ENCODE data around the gene ZNF462. TPM values are rescaled to one million over a fixed set of nuclear protein-coding genes. Genes with fewer than 3 reads are reported as not detected.

Gene ZNF462
- total RNA-seq, 1 donor from 2014 or later: 0.37 TPM

GRCh38 chr9:107016383-107016782, 153.4 kb downstream of the ZNF462 start:
- intact Hi-C loops (cut with micrococcal nuclease): no loop called here
- Mint-ChIP-seq H3K4me3 (no peak overlapping the region), H3K27ac (no peak overlapping the region)

DNA sequence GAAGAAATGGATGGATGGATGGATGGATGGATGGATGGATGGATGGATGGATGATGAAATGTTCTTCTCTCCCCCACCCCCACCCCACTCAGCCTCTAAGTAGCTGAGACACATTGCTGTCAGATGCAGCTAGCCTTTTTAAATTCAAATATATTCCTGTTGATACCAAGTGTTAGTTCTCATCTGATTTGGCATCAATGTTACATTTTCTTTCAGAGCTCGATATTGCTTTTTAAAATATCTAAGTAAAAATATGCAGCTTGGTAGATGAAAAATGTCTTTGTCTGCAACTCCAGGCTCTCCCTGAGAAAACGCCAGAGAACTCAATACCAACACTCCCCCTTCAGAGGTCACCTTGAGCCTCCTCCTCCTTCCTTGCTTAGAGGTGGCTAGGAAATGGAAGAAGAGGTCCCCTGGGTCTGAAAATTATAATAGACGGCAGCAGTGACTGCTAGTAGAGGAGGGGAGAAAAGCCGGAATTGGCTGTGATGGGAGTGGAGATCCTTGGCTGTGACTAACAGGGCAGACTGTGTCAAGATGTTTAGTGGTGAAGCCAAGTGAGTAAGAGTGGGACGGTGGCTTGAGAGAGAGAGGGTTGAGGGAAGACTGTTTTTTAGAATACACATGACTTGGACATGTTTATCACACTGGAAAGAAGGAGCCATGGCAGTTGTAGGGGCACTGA, 156.0 kb downstream of the ZNF462 start:
- Mint-ChIP-seq H3K27me3 (no peaks in the 10 kb centered on the region), H3K9me3 (no peaks in the 10 kb centered on the region)
- intact Hi-C loops (cut with micrococcal nuclease): no loop called here

More at GRCh38 chr9:107016383-107016782, 153.4 kb downstream of the ZNF462 start:
- DNase-seq: no peak
- H3K27me3 Mint-ChIP-seq: no peaks in the 10 kb centered on the region
- H3K4me1 Mint-ChIP-seq: no peaks in the 10 kb centered on the region
- H3K36me3 Mint-ChIP-seq (ENCODE audit: low read depth): no peaks in the 10 kb centered on the region
- peaks cover 3% of the 10 kb centered on the region for H3K9me3 Mint-ChIP-seq

DNA sequence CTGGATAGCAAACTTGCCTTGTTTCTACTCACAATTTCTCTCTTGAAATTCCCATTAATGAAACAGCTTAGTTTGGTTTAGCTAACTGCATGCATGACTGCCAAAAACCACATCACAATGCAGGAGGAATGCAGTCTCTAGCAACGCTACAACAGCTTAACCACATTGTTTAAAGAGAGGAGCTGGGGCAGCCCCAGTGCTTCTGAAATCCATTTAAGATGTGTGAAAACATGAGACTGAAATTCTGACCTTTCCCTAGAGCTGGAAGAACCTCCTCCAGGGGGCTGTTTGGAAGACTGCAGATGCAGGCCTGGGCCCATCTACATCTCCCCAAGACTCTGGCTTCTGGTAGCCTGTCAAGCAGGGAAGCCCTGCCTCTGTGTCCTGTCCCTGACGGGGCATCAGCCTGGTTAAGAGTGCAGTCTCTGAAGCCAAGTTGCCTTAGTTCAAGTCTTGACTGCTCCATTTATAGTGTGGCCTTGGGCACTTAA, 157.1 kb downstream of the ZNF462 start:
- Mint-ChIP-seq H3K4me1 (peaks cover 8% of the 10 kb centered on the region), H3K9me3 (no peaks in the 10 kb centered on the region), H3K27me3 (no peaks in the 10 kb centered on the region), H3K27ac (no peak overlapping the region), H3K36me3 (ENCODE audit: low read depth) (no peaks in the 10 kb centered on the region), H3K4me3 (no peak overlapping the region)
- DNase-seq: no peak
- intact Hi-C loops (cut with micrococcal nuclease): no loop called here

More for the DNA sequence above, 156.0 kb downstream of the ZNF462 start:
- H3K27ac Mint-ChIP-seq: no peak overlapping the region
- H3K4me3 Mint-ChIP-seq: no peak overlapping the region
- H3K36me3 Mint-ChIP-seq (ENCODE audit: low read depth): no peaks in the 10 kb centered on the region
- no peak for DNase-seq
- H3K4me1 Mint-ChIP-seq: peaks cover 4% of the 10 kb centered on the region

DNA sequence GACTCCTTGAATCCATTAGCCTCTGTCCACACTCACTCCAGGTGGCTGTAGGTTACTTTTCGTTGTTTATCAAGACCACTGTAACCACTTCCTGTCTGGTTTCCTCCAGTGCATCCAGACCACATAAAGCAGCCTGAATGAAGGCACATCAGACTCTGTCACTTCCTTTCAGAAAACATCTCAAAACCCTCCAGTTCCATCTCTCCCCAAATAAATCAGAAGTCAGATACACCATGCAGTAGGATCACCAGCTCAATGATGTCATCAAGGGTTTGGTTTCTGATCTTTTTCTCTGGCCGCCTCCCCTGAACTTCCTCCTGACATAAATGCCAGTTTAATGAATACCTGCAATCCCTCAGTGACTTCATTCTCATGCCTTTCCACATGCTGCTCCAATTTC, 161.2 kb downstream of the ZNF462 start:
- Mint-ChIP-seq H3K9me3 (no peaks in the 10 kb centered on the region), H3K36me3 (ENCODE audit: low read depth) (no peaks in the 10 kb centered on the region), H3K4me3 (no peak overlapping the region), H3K4me1 (peaks cover 8% of the 10 kb centered on the region), H3K27ac (no peak overlapping the region), H3K27me3 (no peaks in the 10 kb centered on the region)
- intact Hi-C loops (cut with micrococcal nuclease): no loop called here
- no peak for DNase-seq

GRCh38 chr9:107025260-107026035, 162.5 kb downstream of the ZNF462 start:
- H3K4me1 Mint-ChIP-seq: peaks cover 8% of the 10 kb centered on the region

GRCh38 chr9:107029146-107029545, 166.2 kb downstream of the ZNF462 start:
- no peak overlapping the region for H3K27ac Mint-ChIP-seq
- intact Hi-C loops (cut with micrococcal nuclease): no loop called here

More at GRCh38 chr9:107025260-107026035, 162.5 kb downstream of the ZNF462 start:
- no peak for DNase-seq
- H3K9me3 Mint-ChIP-seq: no peaks in the 10 kb centered on the region
- intact Hi-C loops (cut with micrococcal nuclease): no loop called here
- no peak overlapping the region for H3K27ac Mint-ChIP-seq
- H3K36me3 Mint-ChIP-seq (ENCODE audit: low read depth): no peaks in the 10 kb centered on the region
- H3K27me3 Mint-ChIP-seq: no peaks in the 10 kb centered on the region
- no peak overlapping the region for H3K4me3 Mint-ChIP-seq

DNA sequence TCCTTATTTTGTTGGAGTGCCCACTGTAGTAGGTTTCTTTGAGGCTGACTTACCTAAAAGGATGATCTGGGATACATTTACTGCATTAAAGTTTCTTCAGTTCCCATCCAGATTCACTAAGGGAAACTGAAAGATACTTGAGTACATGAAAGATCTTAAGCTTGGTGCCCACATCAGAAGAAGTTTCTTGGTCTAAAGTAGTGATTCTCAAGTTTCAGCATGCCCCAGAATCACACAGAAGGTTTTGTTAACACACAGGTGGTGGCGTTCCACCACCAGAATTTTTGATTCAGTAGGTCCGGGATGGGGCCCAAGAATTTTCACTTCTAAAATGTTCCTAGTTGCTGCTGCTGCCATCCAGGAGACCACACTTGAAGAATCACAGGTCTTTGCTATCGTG, 171.0 kb downstream of the ZNF462 start:
- DNase-seq: no peak
- Mint-ChIP-seq H3K9me3 (peaks cover 11% of the 10 kb centered on the region), H3K4me1 (peaks cover 1% of the 10 kb centered on the region), H3K4me3 (no peak overlapping the region), H3K27me3 (no peaks in the 10 kb centered on the region), H3K36me3 (ENCODE audit: low read depth) (no peaks in the 10 kb centered on the region), H3K27ac (no peak overlapping the region)
- intact Hi-C loops (cut with micrococcal nuclease): no loop called here

More at GRCh38 chr9:107029146-107029545, 166.2 kb downstream of the ZNF462 start:
- Mint-ChIP-seq H3K36me3 (ENCODE audit: low read depth) (no peaks in the 10 kb centered on the region), H3K4me3 (no peak overlapping the region), H3K4me1 (peaks cover 3% of the 10 kb centered on the region), H3K27me3 (no peaks in the 10 kb centered on the region), H3K9me3 (peaks cover 7% of the 10 kb centered on the region)
- no peak for DNase-seq

DNA sequence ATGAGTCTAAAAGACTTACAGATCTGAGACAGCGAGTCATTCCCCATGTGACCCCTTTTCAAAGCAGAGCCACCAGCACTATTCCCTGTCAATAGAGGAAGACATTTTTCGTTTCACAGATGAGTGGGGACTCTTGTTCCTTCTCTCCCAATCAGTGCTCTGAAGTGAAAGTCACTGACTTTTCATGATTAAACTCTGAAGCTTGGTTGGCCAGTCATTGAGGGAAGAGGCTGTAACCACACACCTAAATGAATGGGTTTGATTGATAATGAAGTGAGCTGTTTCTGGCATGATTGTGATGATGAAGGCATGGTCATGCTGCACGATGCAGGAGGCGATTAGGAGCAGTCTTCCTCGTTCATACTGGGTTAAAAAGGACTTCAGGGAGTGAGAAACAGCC, 171.9 kb downstream of the ZNF462 start:
- H3K36me3 Mint-ChIP-seq (ENCODE audit: low read depth): no peaks in the 10 kb centered on the region
- no peak overlapping the region for H3K4me3 Mint-ChIP-seq
- H3K27me3 Mint-ChIP-seq: no peaks in the 10 kb centered on the region
- intact Hi-C loops (cut with micrococcal nuclease): no loop called here
- peaks cover 11% of the 10 kb centered on the region for H3K9me3 Mint-ChIP-seq
- H3K4me1 Mint-ChIP-seq: peaks cover 1% of the 10 kb centered on the region
- H3K27ac Mint-ChIP-seq: no peak overlapping the region
- no peak for DNase-seq

DNA sequence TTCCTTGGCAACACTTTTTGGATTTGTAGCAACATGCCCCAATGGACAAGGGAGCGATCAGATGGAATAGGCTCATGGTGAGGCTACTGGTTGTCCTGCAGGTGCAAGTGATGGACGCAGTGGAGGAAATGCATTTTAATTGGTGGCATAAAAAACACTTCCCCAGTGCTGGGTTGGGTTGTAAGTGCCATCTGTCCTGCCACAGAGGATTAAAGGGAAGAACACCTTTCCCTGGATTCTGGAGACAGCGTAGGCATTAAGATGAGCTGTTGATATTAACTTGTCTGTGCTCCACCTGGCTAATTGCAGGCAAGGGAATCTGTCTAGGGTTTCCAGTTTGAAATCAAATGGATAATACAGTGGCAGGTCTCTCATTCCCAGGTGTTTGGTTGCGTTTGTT, 173.4 kb downstream of the ZNF462 start:
- H3K9me3 Mint-ChIP-seq: peaks cover 11% of the 10 kb centered on the region
- intact Hi-C loops (cut with micrococcal nuclease): no loop called here
- no peak for DNase-seq
- no peak overlapping the region for H3K4me3 Mint-ChIP-seq
- H3K27ac Mint-ChIP-seq: no peak overlapping the region
- H3K36me3 Mint-ChIP-seq (ENCODE audit: low read depth): no peaks in the 10 kb centered on the region
- peaks cover 1% of the 10 kb centered on the region for H3K4me1 Mint-ChIP-seq
- no peaks in the 10 kb centered on the region for H3K27me3 Mint-ChIP-seq

DNA sequence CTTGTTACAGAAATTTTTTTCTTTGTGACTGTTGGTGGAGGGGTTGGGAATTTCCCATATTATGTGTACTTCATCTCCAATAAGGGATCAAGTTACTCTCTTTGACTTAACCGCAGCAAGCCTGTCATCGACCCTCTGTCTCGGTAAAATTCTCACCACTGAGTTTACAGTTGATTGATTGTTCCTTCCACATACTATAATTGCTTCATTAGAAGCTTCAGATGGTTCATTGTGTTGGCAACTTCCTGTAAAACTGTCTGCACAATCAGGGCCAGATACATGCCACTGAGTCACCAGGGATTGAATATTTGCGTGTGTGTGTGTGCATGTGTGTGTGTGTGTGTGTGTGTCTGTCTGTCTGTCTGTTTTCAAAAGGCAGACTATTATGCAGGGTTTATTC, 176.6 kb downstream of the ZNF462 start:
- DNase-seq: no peak
- Mint-ChIP-seq H3K36me3 (ENCODE audit: low read depth) (no peaks in the 10 kb centered on the region), H3K9me3 (peaks cover 4% of the 10 kb centered on the region), H3K4me1 (no peaks in the 10 kb centered on the region), H3K4me3 (no peak overlapping the region), H3K27me3 (no peaks in the 10 kb centered on the region), H3K27ac (no peak overlapping the region)
- intact Hi-C loops (cut with micrococcal nuclease): no loop called here

- intact Hi-C loops (cut with micrococcal nuclease): no loop called here
- DNase-seq: no peak
- H3K4me3 Mint-ChIP-seq: no peak overlapping the region
- H3K4me1 Mint-ChIP-seq: no peaks in the 10 kb centered on the region
- no peak overlapping the region for H3K27ac Mint-ChIP-seq
- H3K36me3 Mint-ChIP-seq (ENCODE audit: low read depth): no peaks in the 10 kb centered on the region
- H3K9me3 Mint-ChIP-seq: no peaks in the 10 kb centered on the region
- H3K27me3 Mint-ChIP-seq: no peaks in the 10 kb centered on the region
Measured at GRCh38 chr9:107042606-107043005, 179.6 kb downstream of the ZNF462 start.

DNA sequence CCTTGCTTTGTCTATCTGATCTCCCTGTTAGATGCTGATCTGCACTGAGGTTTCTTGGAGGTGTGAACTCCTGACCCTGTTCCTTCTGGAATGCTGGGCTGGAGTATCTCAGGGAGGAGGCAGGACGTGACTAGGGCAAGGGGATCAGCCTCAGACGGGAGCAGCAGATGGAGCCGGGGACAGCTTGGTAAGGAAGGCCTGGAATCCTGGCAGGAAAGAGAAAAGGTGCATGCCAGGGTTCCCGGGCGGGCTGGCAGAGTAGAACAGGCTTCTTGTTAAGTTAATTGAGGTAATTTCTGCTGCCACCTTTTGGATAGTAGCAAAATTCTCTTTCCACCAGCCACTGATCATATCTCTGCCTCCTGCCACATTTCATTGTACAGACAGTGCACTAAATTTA, 180.9 kb downstream of the ZNF462 start:
- no peak for DNase-seq
- Mint-ChIP-seq H3K27ac (no peak overlapping the region), H3K27me3 (no peaks in the 10 kb centered on the region), H3K36me3 (ENCODE audit: low read depth) (no peaks in the 10 kb centered on the region), H3K4me3 (no peak overlapping the region), H3K4me1 (no peaks in the 10 kb centered on the region), H3K9me3 (no peaks in the 10 kb centered on the region)
- intact Hi-C loops (cut with micrococcal nuclease): no loop called here

GRCh38 chr9:107044872-107045271, 181.9 kb downstream of the ZNF462 start:
- Mint-ChIP-seq H3K9me3 (no peaks in the 10 kb centered on the region), H3K4me1 (no peaks in the 10 kb centered on the region), H3K36me3 (ENCODE audit: low read depth) (no peaks in the 10 kb centered on the region), H3K27ac (no peak overlapping the region), H3K27me3 (no peaks in the 10 kb centered on the region), H3K4me3 (no peak overlapping the region)
- intact Hi-C loops (cut with micrococcal nuclease): no loop called here
- DNase-seq: peak; percentile 59

GRCh38 chr9:107046692-107047091, 183.7 kb downstream of the ZNF462 start:
- Mint-ChIP-seq H3K27me3 (no peaks in the 10 kb centered on the region), H3K9me3 (no peaks in the 10 kb centered on the region), H3K36me3 (ENCODE audit: low read depth) (no peaks in the 10 kb centered on the region), H3K27ac (no peak overlapping the region), H3K4me3 (no peak overlapping the region), H3K4me1 (no peaks in the 10 kb centered on the region)
- no peak for DNase-seq
- intact Hi-C loops (cut with micrococcal nuclease): no loop called here
